ENCODE measurements around the gene RASA3. TPM values are rescaled to one million over a fixed set of nuclear protein-coding genes. Genes with fewer than 3 reads are reported as not detected.

RASA3 gene
- total and polyA plus RNA-seq, 9 of the 15 experiments (the other 6 are each of a cell fraction or from before 2014, with no cell fraction given) = 0.72 to 25.3 (median 14.4) TPM

GRCh38 chr13:113965968-113966884 is 166.2 kb downstream of the RASA3 start:
- Histone ChIP-seq H3K4me1 (replicated peaks in 1 of 2; ENCODE audit: control insufficient read depth in 2 of 2, insufficient read depth in 2 of 2, low read length in 2 of 2) (peaks cover 0 to 8% of the 10 kb centered on the region in 2 experiments; a peak in 1 of 5 replicates), H3K27ac (ENCODE audit: extremely low read depth, low read depth, low read length) (no peak overlapping the region), H3K9ac (ENCODE audit: insufficient read depth in 1 of 2, low read depth in 2 of 2, low read length in 2 of 2) (no peak overlapping the region), H3K4me2 (ENCODE audit: insufficient read depth, low read length) (no peak overlapping the region), H3K4me3 (no peak overlapping the region), H2AFZ (ENCODE audit: low read depth, low read length) (no peak overlapping the region), H4K20me1 (replicated peaks; ENCODE audit: control insufficient read depth, insufficient read depth, low read length) (no peaks in the 10 kb centered on the region), H3K27me3 (ENCODE audit: control insufficient read depth in 2 of 2, insufficient read depth in 2 of 2, low read length in 2 of 2) (peaks cover 2 to 16% of the 10 kb centered on the region in 2 experiments; a peak in 4 of 5 replicates), H3K9me1 (ENCODE audit: control insufficient read depth, insufficient read depth, low read length) (no peaks in the 10 kb centered on the region), H3K9me3 (replicated peaks; ENCODE audit: control insufficient read depth, insufficient read depth, low read depth, low read length) (no peaks in the 10 kb centered on the region), H3K36me3 (ENCODE audit: control insufficient read depth, insufficient read depth, low read length) (no peaks in the 10 kb centered on the region), H3K79me2 (ENCODE audit: control insufficient read depth, insufficient read depth, low read length) (no peaks in the 10 kb centered on the region)
- TF ChIP-seq PKNOX1 (IDR thresholded peaks at IDR 0.05) (no peak), DACH1 (IDR thresholded peaks at IDR 0.05; ENCODE audit: partially characterized antibody) (peak; percentile 52)
- ChIA-PET CTCF (ENCODE audit: low intra/inter-chr PET ratio) (no interaction called here), POLR2A (no interaction called here)
- in situ Hi-C loops (cut with MboI) (no loop called here), intact Hi-C loops (cut with micrococcal nuclease) (no loop called here)
- DNase-seq (ENCODE audit: extremely low read depth in 1 of 4, low spot score in 3 of 4) (no peak), FAIRE-seq (no peak), ATAC-seq (no peak)
- no TSS peak for BruUV-seq (replicated peaks)
- WGBS (ENCODE audit: insufficient coverage, low coverage, missing lambda C conversion rate) = 40% methylated on average over 5 of the region's 5 CpGs

GRCh38 chr13:113965383-113965874 is 167.0 kb downstream of the RASA3 start:
- FAIRE-seq (no peak), ATAC-seq (no peak), DNase-seq (ENCODE audit: extremely low read depth in 1 of 4, low spot score in 3 of 4) (no peak)
- no peaks in the 10 kb centered on the region for H3K9me1 ChIP-seq (ENCODE audit: control insufficient read depth, insufficient read depth, low read length)
- peaks cover 0 to 8% of the 10 kb centered on the region in 2 experiments; a peak in 1 of 5 replicates for H3K4me1 ChIP-seq (replicated peaks in 1 of 2; ENCODE audit: control insufficient read depth in 2 of 2, insufficient read depth in 2 of 2, low read length in 2 of 2)
- POLR2A ChIA-PET = interaction anchor here (0.7 kb wide), 1 partner anchor 255 kb away, joined by 3 read pairs; no protein-coding TSS in a partner anchor
- H3K27ac ChIP-seq (ENCODE audit: extremely low read depth, low read depth, low read length) = no peak overlapping the region
- in situ Hi-C loops (cut with MboI) (no loop called here), intact Hi-C loops (cut with micrococcal nuclease) (no loop called here)
- peaks cover 2 to 16% of the 10 kb centered on the region in 2 experiments; a peak in 4 of 5 replicates for H3K27me3 ChIP-seq (ENCODE audit: control insufficient read depth in 2 of 2, insufficient read depth in 2 of 2, low read length in 2 of 2)
- CTCF ChIA-PET (ENCODE audit: low intra/inter-chr PET ratio) = no interaction called here
- BruUV-seq (replicated peaks) = no TSS peak
- H3K4me2 ChIP-seq (ENCODE audit: insufficient read depth, low read length) = no peak overlapping the region
- no peaks in the 10 kb centered on the region for H3K9me3 ChIP-seq (replicated peaks; ENCODE audit: control insufficient read depth, insufficient read depth, low read depth, low read length)
- TF ChIP-seq ATF1 (CRISPR knock-in tag; IDR thresholded peaks at IDR 0.05) = no peak
- peak; percentile 29 for TF ChIP-seq ATF1 (tag; IDR thresholded peaks at IDR 0.05)
- no peak for TF ChIP-seq MED1 (CRISPR knock-in tag; IDR thresholded peaks at IDR 0.05; ENCODE audit: borderline replicate concordance)
- no peaks in the 10 kb centered on the region for H3K79me2 ChIP-seq (ENCODE audit: control insufficient read depth, insufficient read depth, low read length)
- no peak overlapping the region for H2AFZ ChIP-seq (ENCODE audit: low read depth, low read length)
- 24% methylated on average over 2 of the region's 2 CpGs for WGBS (ENCODE audit: insufficient coverage, low coverage, missing lambda C conversion rate)
- no peaks in the 10 kb centered on the region for H3K36me3 ChIP-seq (ENCODE audit: control insufficient read depth, insufficient read depth, low read length)
- H3K4me3 ChIP-seq = no peak overlapping the region
- H3K9ac ChIP-seq (ENCODE audit: insufficient read depth in 1 of 2, low read depth in 2 of 2, low read length in 2 of 2) = no peak overlapping the region
- H4K20me1 ChIP-seq (replicated peaks; ENCODE audit: control insufficient read depth, insufficient read depth, low read length) = no peaks in the 10 kb centered on the region

All from K562 (cell line).